HG03439 (cell line): ENCODE results near the gene SCYL1.
A peak's percentile ranks its signal among the peaks of the same experiment; 100 is the strongest.

ENCODE experiments used
- ATAC-seq: cut with Tn5 transposase; IDR thresholded peaks from one replicate; pipeline ENCODE4 v1.9.1; 2021; ENCODE audit warnings: mild to moderate bottlenecking, moderate library complexity; ENCODE audit not compliant: unreplicated experiment

Gene SCYL1

DNA sequence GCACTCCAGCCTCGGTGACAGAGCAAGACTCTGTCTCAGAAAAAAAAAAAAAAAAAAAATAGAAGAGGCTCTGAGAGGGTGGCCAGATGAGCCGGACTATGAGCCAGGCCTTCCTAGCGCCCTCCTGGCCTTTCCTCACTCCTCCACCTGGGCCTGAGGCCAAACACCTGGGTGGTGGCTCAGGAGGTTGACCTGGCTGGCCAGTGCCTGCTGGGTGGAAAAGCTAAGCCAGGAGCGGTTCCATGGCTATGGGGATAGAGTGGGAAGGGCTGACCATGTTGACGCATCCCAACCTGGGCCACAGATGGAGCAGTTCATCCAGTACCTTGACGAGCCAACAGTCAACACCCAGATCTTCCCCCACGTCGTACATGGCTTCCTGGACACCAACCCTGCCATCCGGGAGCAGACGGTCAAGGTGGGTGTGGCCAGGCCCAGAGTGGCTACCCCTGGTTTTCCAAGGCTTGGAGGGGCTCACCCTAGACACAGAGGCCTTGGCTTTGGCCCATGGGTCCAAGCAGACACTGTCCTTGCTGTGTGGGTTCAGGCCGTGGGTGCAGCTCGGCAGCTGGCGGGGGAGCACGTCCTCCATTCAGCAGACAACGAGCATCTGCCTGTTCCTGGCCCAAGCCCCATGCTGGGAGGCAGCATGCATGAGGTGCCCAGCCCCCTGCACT, 7.6 kb downstream of the SCYL1 start:
- no peak for ATAC-seq

DNA sequence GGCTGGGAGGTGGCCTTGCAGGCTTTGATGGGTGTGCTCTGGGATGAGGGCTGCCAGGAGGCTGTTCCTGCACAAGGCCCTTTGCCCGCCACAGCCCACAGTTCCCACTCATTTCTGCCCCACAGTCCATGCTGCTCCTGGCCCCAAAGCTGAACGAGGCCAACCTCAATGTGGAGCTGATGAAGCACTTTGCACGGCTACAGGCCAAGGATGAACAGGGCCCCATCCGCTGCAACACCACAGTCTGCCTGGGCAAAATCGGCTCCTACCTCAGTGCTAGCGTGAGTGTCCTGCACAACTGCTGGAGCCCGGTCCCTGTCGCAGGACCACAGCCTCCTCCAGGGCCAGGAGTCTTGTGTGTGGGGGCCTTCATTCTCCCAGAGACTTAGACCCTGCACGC, 10.2 kb downstream of the SCYL1 start:
- no peak for ATAC-seq

GRCh38 chr11:65536412-65537295, 11.8 kb downstream of the SCYL1 start:
- no peak for ATAC-seq

DNA sequence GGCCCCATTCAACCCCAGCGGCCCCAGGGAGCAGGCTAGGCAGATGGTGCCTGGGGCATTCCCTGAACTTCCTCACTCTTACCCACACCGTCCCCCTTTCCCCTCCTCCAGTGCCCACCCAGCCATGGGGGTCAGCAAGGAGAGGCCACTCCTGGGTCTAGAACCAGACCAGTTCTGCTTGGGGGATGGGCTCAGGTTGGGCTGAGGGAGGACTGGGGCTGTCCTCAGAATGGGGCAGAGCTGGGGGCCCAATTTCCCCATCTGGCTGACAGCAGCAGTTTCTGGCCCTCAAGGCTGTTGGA, 12.4 kb downstream of the SCYL1 start:
- ATAC-seq: no peak

DNA sequence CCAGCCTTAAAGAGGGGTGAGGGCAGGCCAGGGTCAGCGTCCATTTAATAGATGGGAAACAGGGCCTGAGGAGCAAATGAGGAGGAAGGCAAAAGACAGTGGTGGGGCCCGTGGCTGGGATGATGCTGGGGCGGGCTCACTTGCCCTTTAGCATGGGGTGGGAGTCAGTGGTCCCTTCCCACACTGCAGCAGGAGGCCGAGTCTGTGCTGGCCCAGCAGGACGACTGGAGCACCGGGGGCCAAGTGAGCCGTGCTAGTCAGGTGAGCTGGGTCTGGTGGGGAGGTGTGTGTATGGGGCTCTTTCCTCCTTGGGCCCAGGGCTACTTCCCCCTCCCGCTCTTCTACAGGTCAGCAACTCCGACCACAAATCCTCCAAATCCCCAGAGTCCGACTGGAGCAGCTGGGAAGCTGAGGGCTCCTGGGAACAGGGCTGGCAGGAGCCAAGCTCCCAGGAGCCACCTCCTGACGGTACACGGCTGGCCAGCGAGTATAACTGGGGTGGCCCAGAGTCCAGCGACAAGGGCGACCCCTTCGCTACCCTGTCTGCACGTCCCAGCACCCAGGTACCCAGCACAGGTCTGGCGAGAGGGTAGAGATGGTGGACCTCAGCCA, 12.8 kb downstream of the SCYL1 start:
- ATAC-seq: no peak

- ATAC-seq: no peak
These were observed 13.5 kb downstream of the SCYL1 start for GRCh38 chr11:65538232-65538914.

DNA sequence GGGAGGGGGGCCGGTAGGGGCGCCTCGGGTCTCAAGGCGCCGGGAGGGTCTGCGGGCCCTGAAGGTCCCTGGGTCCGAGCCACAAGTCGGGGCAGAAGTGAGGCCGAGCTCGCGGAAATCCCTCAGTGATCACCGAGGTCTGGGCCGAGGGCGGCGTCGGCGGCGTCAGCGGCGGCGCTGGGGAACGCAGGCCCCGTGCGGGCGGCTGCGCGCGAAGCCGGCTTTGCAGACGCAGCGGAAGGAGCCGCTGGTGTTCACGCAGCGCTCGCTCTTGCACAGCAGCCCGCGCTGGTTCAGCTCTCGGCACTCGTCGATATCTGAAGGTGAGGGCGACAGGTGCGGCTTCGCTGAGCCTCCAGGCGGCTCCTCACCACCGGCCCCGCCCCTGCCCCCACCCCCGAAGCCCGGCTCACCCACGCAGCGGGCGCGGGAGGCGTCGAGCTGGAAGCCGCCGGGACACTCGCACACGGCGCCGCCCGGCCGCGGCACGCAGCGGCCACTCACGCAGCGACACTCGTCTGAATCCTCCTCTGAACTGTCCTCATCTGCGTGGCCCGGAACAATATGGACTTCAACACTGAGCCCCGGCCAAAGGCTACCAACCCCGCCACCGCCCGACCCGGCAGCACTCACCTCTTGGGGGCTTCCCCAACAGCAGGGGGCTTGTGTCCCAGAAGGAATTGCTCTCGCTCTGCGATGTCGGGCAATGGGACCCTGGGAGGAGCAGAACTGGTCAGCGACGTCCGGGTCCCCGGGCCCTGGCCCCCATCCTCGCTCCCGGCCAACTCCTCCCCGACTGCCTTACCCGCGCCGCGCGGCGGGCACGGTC, 14.2 kb downstream of the SCYL1 start:
- no peak for ATAC-seq

GRCh38 chr11:65539744-65540289, 14.9 kb downstream of the SCYL1 start:
- ATAC-seq: peak; percentile 53

- peak; percentile 63 for ATAC-seq
These were observed 15.6 kb downstream of the SCYL1 start for GRCh38 chr11:65540290-65541092.

DNA sequence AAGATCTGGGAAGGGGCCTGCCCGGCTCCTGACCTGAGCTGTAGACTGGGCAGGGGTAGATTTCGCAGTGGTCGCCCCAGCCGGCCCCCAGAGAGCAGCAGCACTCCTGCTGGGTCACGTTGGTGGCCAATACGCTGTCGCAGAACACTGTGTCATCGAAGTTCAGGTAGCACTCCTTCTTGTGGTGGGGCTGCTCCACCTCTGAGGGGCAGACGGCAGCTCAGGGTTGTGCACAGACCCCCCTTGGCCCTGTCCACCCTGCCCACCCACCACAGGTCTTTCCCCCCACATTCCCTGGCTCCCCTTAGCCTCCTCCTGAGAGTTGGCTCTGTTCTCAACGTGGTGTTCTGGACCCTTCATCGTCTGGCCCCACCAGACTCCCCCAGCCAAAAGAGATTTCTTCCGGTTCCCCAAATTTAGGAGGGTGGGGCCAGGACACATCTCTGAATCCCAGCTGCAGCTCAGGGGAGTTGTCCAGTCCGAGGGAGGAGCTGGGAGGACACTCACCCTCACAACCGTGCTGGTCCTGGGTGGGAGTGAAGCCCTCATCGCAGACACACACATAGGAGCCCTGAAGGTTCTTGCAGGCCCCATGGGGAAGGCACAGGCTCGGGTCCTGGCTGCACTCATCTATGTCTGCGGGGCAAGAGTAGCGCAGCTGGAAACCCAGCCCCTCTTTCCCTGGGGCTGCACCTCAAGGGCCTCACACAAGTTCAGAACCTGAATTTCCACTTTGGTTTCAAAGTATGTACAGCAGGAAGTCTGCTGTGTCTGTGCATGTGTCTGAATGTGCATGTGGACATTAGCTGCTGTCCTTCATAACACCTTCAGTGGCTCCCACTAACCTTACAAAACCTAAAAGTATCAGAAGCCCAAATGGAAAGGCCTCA, 16.5 kb downstream of the SCYL1 start:
- no peak for ATAC-seq

DNA sequence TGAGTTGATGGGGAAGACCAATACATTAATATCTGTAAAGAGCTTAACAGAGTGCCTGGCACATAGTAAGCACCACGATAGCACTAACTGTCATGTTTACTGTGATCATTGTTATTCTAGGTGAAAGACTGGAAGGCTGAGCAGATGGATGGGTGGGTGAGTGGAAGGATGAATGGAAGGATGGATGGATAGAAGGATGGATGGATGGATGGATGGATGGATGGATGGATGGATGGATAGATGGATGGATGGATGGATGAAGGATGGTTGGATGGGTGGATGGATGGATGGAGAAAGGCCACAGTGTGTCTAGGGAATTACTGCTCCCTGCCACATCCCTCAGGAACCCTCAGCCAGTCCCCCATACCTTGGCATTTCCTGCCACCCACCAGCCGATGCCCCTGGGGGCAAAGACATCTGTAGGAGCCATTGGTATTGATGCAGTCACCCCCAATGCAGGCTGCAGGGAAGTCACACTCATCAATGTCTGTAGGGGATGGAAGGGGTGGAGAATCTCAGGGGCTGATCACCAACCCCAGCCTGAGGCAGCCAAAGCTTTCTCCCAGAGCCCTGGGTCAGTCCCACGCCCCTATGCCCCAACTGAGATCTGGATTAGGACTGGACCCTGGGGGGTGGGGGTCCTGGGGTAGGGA, 18.0 kb downstream of the SCYL1 start:
- no peak for ATAC-seq

GRCh38 chr11:65545853-65546216, 21.0 kb downstream of the SCYL1 start:
- no peak for ATAC-seq

- ATAC-seq: peak; percentile 72
These were observed 21.5 kb downstream of the SCYL1 start for GRCh38 chr11:65546217-65546958.

DNA sequence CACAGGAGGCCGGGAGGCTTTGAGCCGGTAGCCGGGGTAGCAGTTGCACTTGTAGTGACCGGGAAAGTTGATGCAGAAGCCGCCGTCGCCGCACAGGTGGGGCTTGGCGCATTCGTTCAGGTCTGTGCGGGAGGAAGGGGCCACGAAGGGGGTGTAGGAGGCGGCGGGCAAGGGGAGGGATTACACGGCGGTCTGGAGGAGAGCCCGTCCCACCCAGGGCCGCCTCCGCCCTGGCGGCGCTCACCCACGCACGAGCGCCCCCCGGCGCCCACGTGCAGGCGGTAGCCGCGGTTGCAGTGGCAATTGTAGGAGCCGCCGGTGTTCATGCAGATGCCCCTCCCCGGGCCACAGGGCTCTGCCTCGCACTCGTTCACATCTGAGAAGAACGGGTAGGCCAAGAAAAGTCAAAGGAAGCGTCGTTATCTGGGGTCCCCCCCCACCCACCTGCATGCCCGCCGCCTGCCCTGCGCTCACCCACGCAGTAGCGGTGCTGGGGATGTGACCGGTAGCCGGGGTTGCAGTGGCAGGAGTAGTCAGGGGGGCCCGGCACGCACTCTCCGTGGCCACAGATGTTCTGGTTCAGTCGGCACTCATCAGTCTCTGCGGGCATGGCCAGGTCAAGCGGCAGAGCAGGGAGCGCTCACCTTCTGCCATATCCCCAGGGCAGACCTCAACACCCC, 22.7 kb downstream of the SCYL1 start:
- no peak for ATAC-seq

GRCh38 chr11:65548395-65548794, 23.5 kb downstream of the SCYL1 start:
- ATAC-seq: no peak

DNA sequence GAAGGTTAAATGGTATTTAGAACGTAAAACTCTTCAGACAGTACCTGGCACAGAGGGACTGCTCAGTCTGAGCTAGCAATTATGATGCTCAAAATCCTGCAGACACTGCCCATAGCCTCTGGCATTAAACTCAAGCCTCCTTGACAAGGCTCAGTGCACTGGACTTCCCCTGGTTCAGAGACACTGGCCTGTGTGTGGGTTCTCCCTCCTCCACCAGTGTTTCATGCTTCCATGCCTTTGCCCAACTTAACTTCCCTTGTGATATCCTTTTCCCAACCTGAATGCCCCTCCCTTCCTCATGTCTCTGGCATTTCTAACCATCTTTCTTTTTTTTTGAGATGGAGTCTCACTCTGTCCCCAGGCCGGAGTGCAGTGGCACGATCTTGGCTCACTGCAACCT, 24.2 kb downstream of the SCYL1 start:
- ATAC-seq: no peak
